ENCODE results near the gene ADAMTS16.

GRCh38 chr5:5155617-5156016, 15.5 kb downstream of the ADAMTS16 start:
- TF ChIP-seq POLR2A (IDR thresholded peaks at IDR 0.05) (no peak), CTCF (IDR thresholded peaks at IDR 0.05) (no peak), EP300 (IDR thresholded peaks at IDR 0.05) (no peak)
